Ovary (tissue), 3 donors: Measurements from ENCODE around the gene ARID5A.

Source experiments
- CTCF ChIP-seq, 3 donors: fragments of 450-650 bp in 2 of 3; fragments of 200-600 bp in 1 of 3; IDR thresholded peaks; one replicate each; pipeline versions ENCODE4 v1.5.1 to v1.8.0; 2016 to 2022; ENCODE audit warnings: antibody characterized with exemption in 3 of 3, mild to moderate bottlenecking in 1 of 3
- EP300 ChIP-seq: sonication (generic); formaldehyde crosslinking; IDR thresholded peaks from one replicate; pipeline ENCODE4 v1.6.1; 2017; ENCODE audit warnings: antibody characterized with exemption
- donor health status: DM: no; HTN: no; CAD: no.

- no peak for TF ChIP-seq CTCF (IDR thresholded peaks at IDR 0.05)
- no peak for TF ChIP-seq EP300
These were observed 3.6 kb downstream of the ARID5A start for GRCh38 chr2:96540136-96540535.
